COLO668 (cell line): ENCODE data around the gene RIPK4.

ENCODE experiments used
- DNase-seq: peaks from one replicate; lab custom pipeline; 2025; ENCODE audit not compliant: unreplicated experiment; lab: John Stamatoyannopoulos, UW

The RIPK4 gene

GRCh38 chr21:41766883-41767605 is at the start of gene RIPK4:
Gene RIPK4, minus strand, starts transcription at chr21:41767052. Its CDS starts 11 bp downstream, at chr21:41767041.
- DNase-seq, result peak; percentile 98

- DNase-seq, result no peak
These were observed 49.1 kb upstream of the RIPK4 start for GRCh38 chr21:41815652-41816582.

GRCh38 chr21:41813226-41813625 is 46.4 kb upstream of the RIPK4 start:
- no peak for DNase-seq

GRCh38 chr21:41812679-41813078 is 45.8 kb upstream of the RIPK4 start:
- DNase-seq, result no peak

GRCh38 chr21:41810597-41810932 is 43.7 kb upstream of the RIPK4 start:
- DNase-seq, result no peak

GRCh38 chr21:41809891-41810596 is 43.2 kb upstream of the RIPK4 start:
- no peak for DNase-seq

GRCh38 chr21:41808846-41809245 is 42.0 kb upstream of the RIPK4 start:
- no peak for DNase-seq

GRCh38 chr21:41808094-41808493 is 41.2 kb upstream of the RIPK4 start:
- DNase-seq, result no peak

GRCh38 chr21:41806773-41807172 is 39.9 kb upstream of the RIPK4 start:
- no peak for DNase-seq

- no peak for DNase-seq
These were observed 38.8 kb upstream of the RIPK4 start for GRCh38 chr21:41805643-41806042.

GRCh38 chr21:41805038-41805437 is 38.2 kb upstream of the RIPK4 start:
- DNase-seq, result no peak

GRCh38 chr21:41804381-41804780 is 37.5 kb upstream of the RIPK4 start:
- no peak for DNase-seq

- DNase-seq, result no peak
These were observed 36.5 kb upstream of the RIPK4 start for GRCh38 chr21:41803316-41803715.

- DNase-seq, result no peak
These were observed 35.8 kb upstream of the RIPK4 start for GRCh38 chr21:41802684-41803083.

GRCh38 chr21:41802198-41802584 is 35.3 kb upstream of the RIPK4 start:
- DNase-seq, result no peak

- DNase-seq, result no peak
These were observed 34.7 kb upstream of the RIPK4 start for GRCh38 chr21:41801321-41802197.

GRCh38 chr21:41800425-41801320 is 33.8 kb upstream of the RIPK4 start:
- no peak for DNase-seq

GRCh38 chr21:41799763-41800162 is 32.9 kb upstream of the RIPK4 start:
- no peak for DNase-seq

GRCh38 chr21:41798326-41798725 is 31.5 kb upstream of the RIPK4 start:
- no peak for DNase-seq
